SK-N-SH (cell line): Measurements from ENCODE around the gene GPR55. TPM values are rescaled to one million over a fixed set of nuclear protein-coding genes. Genes with fewer than 3 reads are reported as not detected.
A peak's percentile ranks its signal among the peaks of the same experiment; 100 is the strongest.

Experiments
- CTCF ChIA-PET: fragments of 300-600, 350-600 bp; formaldehyde crosslinking; extraction: SDS; loops from one replicate; lab custom pipeline; 2021; lab: Yijun Ruan, JAX
- POLR2A ChIA-PET: fragments of 350-600 bp; sonication (Branson Sonifier 250); formaldehyde crosslinking; extraction: SDS; loops from one replicate; lab custom pipeline; 2020; ENCODE audit warnings: antibody characterized with exemption, inconsistent platforms; lab: Yijun Ruan, JAX
- DNase-seq: peaks from one replicate; pipeline ENCODE4 v3.0.0; 2012
- H2AFZ ChIP-seq: fragments of 200-600 bp; sonication (generic); 2 replicates; pipeline ENCODE4 v1.8.1; 2016; ENCODE audit warnings: antibody characterized with exemption, mild to moderate bottlenecking, low read depth
- H3F3A ChIP-seq: fragments of 200-600 bp; sonication (generic); replicated peaks from 2 replicates; pipeline ENCODE3; 2016; ENCODE audit warnings: antibody characterized with exemption, mild to moderate bottlenecking; ENCODE audit not compliant: insufficient read depth
- H3K27ac ChIP-seq, 2 experiments: fragments of 200-500 bp in 1 of 2; fragments of 200-600 bp in 1 of 2; sonication (Bioruptor generic) in 1 of 2; sonication (generic), shearing (Covaris generic) in 1 of 2; 2 replicates each; pipeline versions ENCODE4 v1.5.1 to v1.6.1; 2014 to 2016; ENCODE audit warnings: low read depth in 2 of 2, inconsistent platforms in 1 of 2, low read length in 1 of 2, mild to moderate bottlenecking in 1 of 2, mixed read lengths in 1 of 2
- H3K27me3 ChIP-seq: fragments of 200-600 bp; sonication (generic), shearing (Covaris generic); 2 replicates; pipeline ENCODE4 v1.6.1; 2016; ENCODE audit warnings: mixed run types; ENCODE audit not compliant: insufficient read depth
- H3K36me3 ChIP-seq, 2 experiments: fragments of 200-500 bp in 1 of 2; fragments of 200-600 bp in 1 of 2; sonication (Bioruptor generic) in 1 of 2; sonication (generic) in 1 of 2; replicated peaks in 1 of 2; 2 replicates each; pipeline versions ENCODE3 to v1.5.1; 2014 to 2016; ENCODE audit warnings: low read length in 1 of 2, mild to moderate bottlenecking in 1 of 2; ENCODE audit not compliant: insufficient read depth in 2 of 2, control insufficient read depth in 1 of 2
- H3K4me1 ChIP-seq, 2 experiments: fragments of 200-500 bp in 1 of 2; fragments of 200-600 bp in 1 of 2; sonication (Bioruptor generic) in 1 of 2; sonication (generic), shearing (Covaris generic) in 1 of 2; 2 replicates each; pipeline versions ENCODE4 v1.5.1 to v1.6.1; 2014 to 2016; ENCODE audit warnings: low read depth in 1 of 2, low read length in 1 of 2, mixed run types in 1 of 2; ENCODE audit not compliant: insufficient read depth in 2 of 2, control insufficient read depth in 1 of 2
- H3K4me2 ChIP-seq: fragments of 200-600 bp; sonication (generic), shearing (Covaris generic); 2 replicates; pipeline ENCODE4 v1.6.1; 2017; ENCODE audit warnings: mixed run types
- H3K4me3 ChIP-seq, 2 experiments: fragments of 200-500 bp in 1 of 2; fragments of 200-600 bp in 1 of 2; sonication (Bioruptor generic) in 1 of 2; sonication (generic), shearing (Covaris generic) in 1 of 2; 2 replicates each; pipeline versions ENCODE4 v1.5.1 to v1.8.1; 2014 to 2016; ENCODE audit warnings: low read depth in 2 of 2, inconsistent platforms in 1 of 2, low read length in 1 of 2, mild to moderate bottlenecking in 1 of 2, mixed read lengths in 1 of 2, moderate library complexity in 1 of 2
- H3K79me2 ChIP-seq: fragments of 200-600 bp; sonication (generic); 2 replicates; pipeline ENCODE4 v1.8.1; 2017; ENCODE audit warnings: mild to moderate bottlenecking; ENCODE audit not compliant: insufficient read depth
- H3K9ac ChIP-seq: fragments of 200-600 bp; sonication (generic); 2 replicates; pipeline ENCODE4 v1.6.1; 2017; ENCODE audit warnings: mixed run types
- H3K9me2 ChIP-seq: fragments of 200-600 bp; sonication (generic); 2 replicates; pipeline ENCODE4 v1.6.1; 2017; ENCODE audit warnings: mixed run types
- H3K9me3 ChIP-seq: fragments of 200-600 bp; sonication (generic); 2 replicates; pipeline ENCODE4 v1.6.1; 2017; ENCODE audit warnings: mixed run types, mild to moderate bottlenecking, moderate library complexity
- H4K20me1 ChIP-seq: fragments of 200-600 bp; sonication (generic); 2 replicates; pipeline ENCODE4 v1.6.1; 2017; ENCODE audit warnings: mild to moderate bottlenecking, mixed run types; ENCODE audit not compliant: insufficient read depth
- CHD2 ChIP-seq: fragments of 150-350 bp; IDR thresholded peaks from 2 replicates; pipeline ENCODE4 v1.6.1; 2018; ENCODE audit warnings: low read length; ENCODE audit not compliant: partially characterized antibody
- FOSL2 ChIP-seq: IDR thresholded peaks from 2 replicates; pipeline ENCODE4 v1.4.0; 2012; ENCODE audit warnings: low read depth, mild to moderate bottlenecking, moderate library complexity, borderline replicate concordance
- RCOR1 ChIP-seq: fragments of 150-350 bp; IDR thresholded peaks from 2 replicates; pipeline ENCODE4 v1.6.1; 2017; ENCODE audit warnings: antibody characterized with exemption, low read length
- RFX5 ChIP-seq: IDR thresholded peaks from 2 replicates; pipeline ENCODE4 v1.6.1; 2012; ENCODE audit warnings: mild to moderate bottlenecking, improper control_type of control experiment, low read length
- RXRA ChIP-seq: IDR thresholded peaks from 2 replicates; pipeline ENCODE4 v1.4.0; 2012; ENCODE audit warnings: low read depth, mild to moderate bottlenecking, borderline replicate concordance
- SMC3 ChIP-seq: IDR thresholded peaks from 2 replicates; pipeline ENCODE4 v1.6.1; 2012; ENCODE audit warnings: low read depth, low read length, improper control_type of control experiment
- TAF1 ChIP-seq: IDR thresholded peaks from 2 replicates; pipeline ENCODE4 v1.6.1; 2012; ENCODE audit warnings: low read depth, mild to moderate bottlenecking, low read length, moderate library complexity, borderline replicate concordance
- TCF12 ChIP-seq: IDR thresholded peaks from 2 replicates; pipeline ENCODE4 v1.4.0; 2012
- TEAD4 ChIP-seq: IDR thresholded peaks from 2 replicates; pipeline ENCODE4 v1.4.0; 2012; ENCODE audit warnings: mild to moderate bottlenecking, borderline replicate concordance; ENCODE audit not compliant: insufficient read depth
- YY1 ChIP-seq: IDR thresholded peaks from 2 replicates; pipeline ENCODE4 v1.4.0; 2012; ENCODE audit warnings: low read depth, mild to moderate bottlenecking
- WGBS: methylation state at CpG from one replicate; pipeline ENCODE4 v1.1.6; 2017; ENCODE audit warnings: low lambda C conversion rate; 5-methylcytosine and 5-hydroxymethylcytosine counted together
- polyA plus RNA-seq, 3 experiments: library from polyadenylated mRNA; depleted of rRNA; stranded (reverse); fragments of >200 nt; gene quantifications; 2 replicates each; pipeline ENCODE4 v1.2.3, GENCODE V29; 2012
- TF ChIP-seq, protein P1 (sequence below): IDR thresholded peaks from 2 replicates; pipeline ENCODE4 v1.4.0; 2012; ENCODE audit warnings: low read depth
- TF ChIP-seq, protein P2 (sequence below): IDR thresholded peaks from 2 replicates; pipeline ENCODE4 v1.6.1; 2012; ENCODE audit warnings: mild to moderate bottlenecking, low read depth, low read length, moderate library complexity
- TF ChIP-seq, protein P3 (sequence below): fragments of 150-350 bp; IDR thresholded peaks from 2 replicates; pipeline ENCODE4 v1.6.1; 2016; ENCODE audit warnings: mild to moderate bottlenecking, low read depth, low read length
- TF ChIP-seq, protein P4 (sequence below): fragments of 200-600 bp; sonication (generic); IDR thresholded peaks from 2 replicates; pipeline ENCODE4 v1.6.1; 2017; ENCODE audit warnings: antibody characterized with exemption, mild to moderate bottlenecking, moderate library complexity
- TF ChIP-seq, protein P5 (sequence below): IDR thresholded peaks from 2 replicates; pipeline ENCODE4 v1.4.0; 2012; ENCODE audit warnings: low read depth, borderline replicate concordance

Gene GPR55
- polyA plus RNA-seq, 1 of the 3 experiments (the other 2 are of a cell fraction), result not detected

DNA sequence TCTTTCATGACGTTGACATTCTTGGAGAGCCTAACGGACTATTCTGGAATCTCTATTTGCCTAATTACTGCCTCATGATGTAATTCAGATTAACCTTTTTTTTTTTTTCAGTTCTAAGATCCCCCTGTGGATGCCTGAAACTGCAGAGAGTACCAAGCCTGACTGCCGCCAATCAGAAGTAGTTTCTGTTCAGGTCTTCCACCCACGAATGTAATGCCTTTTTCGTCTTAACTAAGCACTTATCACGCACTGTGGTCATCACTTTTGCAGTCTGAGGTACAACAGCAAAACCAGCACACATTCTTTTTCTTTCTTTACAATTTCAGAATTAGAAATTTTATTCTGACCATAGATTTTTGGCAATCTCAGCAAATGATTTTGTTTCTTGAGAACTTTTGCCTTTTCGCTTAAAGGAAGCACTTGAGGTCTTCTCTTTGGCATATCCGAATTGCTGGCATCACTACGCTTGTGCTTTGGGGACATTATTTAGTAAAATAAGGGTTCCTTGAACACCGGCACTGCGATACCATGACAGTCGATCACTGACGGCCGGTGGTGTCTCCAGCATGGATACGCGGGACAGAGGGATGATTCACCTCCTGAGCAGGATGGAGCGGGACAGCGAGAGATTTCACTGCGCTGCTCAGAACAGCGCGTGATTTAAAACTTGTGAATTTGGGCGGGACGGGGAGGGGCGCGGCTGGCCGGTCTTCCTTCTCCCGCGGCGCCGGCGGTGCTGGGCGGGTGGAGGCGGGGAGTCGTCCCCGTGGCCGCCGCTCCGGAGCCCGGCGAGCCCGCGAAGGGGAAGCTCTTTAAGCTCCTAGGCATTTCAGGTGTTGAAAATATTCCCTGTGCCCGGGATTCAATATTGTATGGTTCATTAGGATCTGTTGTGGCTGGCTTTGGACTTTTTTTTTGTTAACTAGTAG, 32.0 kb upstream of the GPR55 start:
- DNase-seq, result peak; percentile 84
- TF ChIP-seq FOSL2, result 0 out of 2 replicates have a peak, but pooled peaks have one; percentile 26
- TF ChIP-seq YY1, result 0 out of 2 replicates have a peak, but pooled peaks have one; percentile 21
- TF ChIP-seq RXRA, result no peak
- peak; percentile 30 for TF ChIP-seq CHD2
- TF ChIP-seq, protein P1, sequence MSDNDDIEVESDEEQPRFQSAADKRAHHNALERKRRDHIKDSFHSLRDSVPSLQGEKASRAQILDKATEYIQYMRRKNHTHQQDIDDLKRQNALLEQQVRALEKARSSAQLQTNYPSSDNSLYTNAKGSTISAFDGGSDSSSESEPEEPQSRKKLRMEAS, result peak; percentile 53; the same call in 1 of the 2 replicates
- no peak for TF ChIP-seq TCF12
- TF ChIP-seq, protein P2, sequence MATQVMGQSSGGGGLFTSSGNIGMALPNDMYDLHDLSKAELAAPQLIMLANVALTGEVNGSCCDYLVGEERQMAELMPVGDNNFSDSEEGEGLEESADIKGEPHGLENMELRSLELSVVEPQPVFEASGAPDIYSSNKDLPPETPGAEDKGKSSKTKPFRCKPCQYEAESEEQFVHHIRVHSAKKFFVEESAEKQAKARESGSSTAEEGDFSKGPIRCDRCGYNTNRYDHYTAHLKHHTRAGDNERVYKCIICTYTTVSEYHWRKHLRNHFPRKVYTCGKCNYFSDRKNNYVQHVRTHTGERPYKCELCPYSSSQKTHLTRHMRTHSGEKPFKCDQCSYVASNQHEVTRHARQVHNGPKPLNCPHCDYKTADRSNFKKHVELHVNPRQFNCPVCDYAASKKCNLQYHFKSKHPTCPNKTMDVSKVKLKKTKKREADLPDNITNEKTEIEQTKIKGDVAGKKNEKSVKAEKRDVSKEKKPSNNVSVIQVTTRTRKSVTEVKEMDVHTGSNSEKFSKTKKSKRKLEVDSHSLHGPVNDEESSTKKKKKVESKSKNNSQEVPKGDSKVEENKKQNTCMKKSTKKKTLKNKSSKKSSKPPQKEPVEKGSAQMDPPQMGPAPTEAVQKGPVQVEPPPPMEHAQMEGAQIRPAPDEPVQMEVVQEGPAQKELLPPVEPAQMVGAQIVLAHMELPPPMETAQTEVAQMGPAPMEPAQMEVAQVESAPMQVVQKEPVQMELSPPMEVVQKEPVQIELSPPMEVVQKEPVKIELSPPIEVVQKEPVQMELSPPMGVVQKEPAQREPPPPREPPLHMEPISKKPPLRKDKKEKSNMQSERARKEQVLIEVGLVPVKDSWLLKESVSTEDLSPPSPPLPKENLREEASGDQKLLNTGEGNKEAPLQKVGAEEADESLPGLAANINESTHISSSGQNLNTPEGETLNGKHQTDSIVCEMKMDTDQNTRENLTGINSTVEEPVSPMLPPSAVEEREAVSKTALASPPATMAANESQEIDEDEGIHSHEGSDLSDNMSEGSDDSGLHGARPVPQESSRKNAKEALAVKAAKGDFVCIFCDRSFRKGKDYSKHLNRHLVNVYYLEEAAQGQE, result no peak
- TF ChIP-seq RFX5, result no peak
- Histone ChIP-seq H3F3A (no peaks in the 10 kb centered on the region), H3K9me2 (no peaks in the 10 kb centered on the region), H3K79me2 (no peaks in the 10 kb centered on the region), H3K4me1 (peaks cover 0 to 2% of the 10 kb centered on the region in 2 experiments; a peak in 2 of 4 replicates), H2AFZ (peak overlapping the region; percentile 80; the same call in 1 of the 2 replicates), H3K27ac (no peak overlapping the region), H4K20me1 (no peaks in the 10 kb centered on the region), H3K9ac (peak overlapping the region; percentile 54; the same call in 1 of the 2 replicates), H3K27me3 (no peaks in the 10 kb centered on the region; the same call in 1 of the 2 replicates), H3K9me3 (no peaks in the 10 kb centered on the region), H3K36me3 (no peaks in the 10 kb centered on the region), H3K4me3 (peak overlapping the region; percentile 43 to 67), H3K4me2 (peak overlapping the region; percentile 72)
- ChIA-PET CTCF (interaction anchor here (0.6 to 2.0 kb wide), 3 partner anchors 30 to 207 kb away, joined by 3 to 8 read pairs (median 7); no protein-coding TSS in a partner anchor), POLR2A (no interaction called here)
- 17% methylated on average over 36 of the region's 43 CpGs for WGBS

DNA sequence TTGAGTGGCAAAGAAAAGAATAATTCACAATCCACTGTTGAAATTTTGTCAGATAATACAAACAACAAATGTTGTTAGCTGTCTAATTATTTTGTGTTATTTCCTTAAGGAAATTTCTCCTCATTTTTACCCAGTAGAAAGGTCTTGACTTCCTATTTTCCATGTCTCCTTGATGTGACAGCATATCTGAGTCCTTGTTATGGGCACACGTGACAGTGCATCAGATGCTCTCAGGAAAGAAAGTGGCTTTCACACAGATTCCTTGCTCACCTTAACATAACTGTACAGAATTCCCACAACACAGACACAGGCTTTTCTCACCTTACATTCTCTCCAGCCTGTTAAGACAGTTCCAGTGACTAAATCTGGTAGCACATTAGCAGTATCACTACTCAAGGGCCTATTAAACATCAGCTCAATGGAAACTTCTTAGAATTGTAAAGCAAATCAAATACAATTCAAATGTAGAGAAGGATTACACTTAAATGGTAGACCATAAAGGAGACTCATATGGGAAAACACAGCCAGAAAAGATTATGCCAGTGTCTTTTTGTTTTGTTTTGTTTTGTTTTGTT, 30.2 kb upstream of the GPR55 start:
- POLR2A ChIA-PET, result no interaction called here
- Histone ChIP-seq H3K27me3 (no peaks in the 10 kb centered on the region), H4K20me1 (no peaks in the 10 kb centered on the region), H3K9me3 (no peaks in the 10 kb centered on the region), H3K27ac (no peak overlapping the region), H3K79me2 (no peaks in the 10 kb centered on the region), H2AFZ (no peak overlapping the region), H3K9ac (no peak overlapping the region), H3K4me1 (peaks cover 0 to 2% of the 10 kb centered on the region in 2 experiments; a peak in 2 of 4 replicates), H3F3A (no peaks in the 10 kb centered on the region), H3K4me3 (no peak overlapping the region), H3K9me2 (no peaks in the 10 kb centered on the region), H3K4me2 (no peak overlapping the region), H3K36me3 (no peaks in the 10 kb centered on the region)
- no peak for DNase-seq
- 82% methylated on average over 1 of the region's 1 CpG for WGBS
- CTCF ChIA-PET, result interaction anchor here (0.6 to 2.0 kb wide), 4 partner anchors 23 to 156 kb away, joined by 3 to 8 read pairs (median 6); no protein-coding TSS in a partner anchor
- no peak for TF ChIP-seq SMC3
- TF ChIP-seq, protein P3, sequence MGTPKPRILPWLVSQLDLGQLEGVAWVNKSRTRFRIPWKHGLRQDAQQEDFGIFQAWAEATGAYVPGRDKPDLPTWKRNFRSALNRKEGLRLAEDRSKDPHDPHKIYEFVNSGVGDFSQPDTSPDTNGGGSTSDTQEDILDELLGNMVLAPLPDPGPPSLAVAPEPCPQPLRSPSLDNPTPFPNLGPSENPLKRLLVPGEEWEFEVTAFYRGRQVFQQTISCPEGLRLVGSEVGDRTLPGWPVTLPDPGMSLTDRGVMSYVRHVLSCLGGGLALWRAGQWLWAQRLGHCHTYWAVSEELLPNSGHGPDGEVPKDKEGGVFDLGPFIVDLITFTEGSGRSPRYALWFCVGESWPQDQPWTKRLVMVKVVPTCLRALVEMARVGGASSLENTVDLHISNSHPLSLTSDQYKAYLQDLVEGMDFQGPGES, result no peak
- TF ChIP-seq RCOR1, result no peak
- TF ChIP-seq RFX5, result no peak
- TF ChIP-seq, protein P4, sequence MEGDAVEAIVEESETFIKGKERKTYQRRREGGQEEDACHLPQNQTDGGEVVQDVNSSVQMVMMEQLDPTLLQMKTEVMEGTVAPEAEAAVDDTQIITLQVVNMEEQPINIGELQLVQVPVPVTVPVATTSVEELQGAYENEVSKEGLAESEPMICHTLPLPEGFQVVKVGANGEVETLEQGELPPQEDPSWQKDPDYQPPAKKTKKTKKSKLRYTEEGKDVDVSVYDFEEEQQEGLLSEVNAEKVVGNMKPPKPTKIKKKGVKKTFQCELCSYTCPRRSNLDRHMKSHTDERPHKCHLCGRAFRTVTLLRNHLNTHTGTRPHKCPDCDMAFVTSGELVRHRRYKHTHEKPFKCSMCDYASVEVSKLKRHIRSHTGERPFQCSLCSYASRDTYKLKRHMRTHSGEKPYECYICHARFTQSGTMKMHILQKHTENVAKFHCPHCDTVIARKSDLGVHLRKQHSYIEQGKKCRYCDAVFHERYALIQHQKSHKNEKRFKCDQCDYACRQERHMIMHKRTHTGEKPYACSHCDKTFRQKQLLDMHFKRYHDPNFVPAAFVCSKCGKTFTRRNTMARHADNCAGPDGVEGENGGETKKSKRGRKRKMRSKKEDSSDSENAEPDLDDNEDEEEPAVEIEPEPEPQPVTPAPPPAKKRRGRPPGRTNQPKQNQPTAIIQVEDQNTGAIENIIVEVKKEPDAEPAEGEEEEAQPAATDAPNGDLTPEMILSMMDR, result no peak
- TF ChIP-seq, protein P1, result no peak
- TF ChIP-seq, protein P5, sequence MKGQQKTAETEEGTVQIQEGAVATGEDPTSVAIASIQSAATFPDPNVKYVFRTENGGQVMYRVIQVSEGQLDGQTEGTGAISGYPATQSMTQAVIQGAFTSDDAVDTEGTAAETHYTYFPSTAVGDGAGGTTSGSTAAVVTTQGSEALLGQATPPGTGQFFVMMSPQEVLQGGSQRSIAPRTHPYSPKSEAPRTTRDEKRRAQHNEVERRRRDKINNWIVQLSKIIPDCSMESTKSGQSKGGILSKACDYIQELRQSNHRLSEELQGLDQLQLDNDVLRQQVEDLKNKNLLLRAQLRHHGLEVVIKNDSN, result no peak
- no peak for TF ChIP-seq FOSL2
- no peak for TF ChIP-seq TAF1
- TF ChIP-seq TEAD4, result no peak
